GM23338 (cell line): ENCODE data around the gene ULK3. TPM values are rescaled to one million over a fixed set of nuclear protein-coding genes. Genes with fewer than 3 reads are reported as not detected.

Source experiments
- ATAC-seq: fragments of 200-7000 bp; cut with Tn5 transposase; 3 replicates; pipeline ENCODE4 v1.9.1; 2020
- DNase-seq: peaks from one replicate; pipeline ENCODE4 v3.0.0-alpha.2; 2015; ENCODE audit warnings: low spot score
- H2AFZ ChIP-seq: fragments of 200-600 bp; sonication (generic); 2 replicates; pipeline ENCODE4 v1.8.0; 2016; ENCODE audit warnings: antibody characterized with exemption, mild to moderate bottlenecking, moderate library complexity
- H3F3A ChIP-seq: fragments of 200-600 bp; sonication (generic); replicated peaks from 2 replicates; pipeline ENCODE4 v1.8.0; 2017; ENCODE audit warnings: antibody characterized with exemption, mixed run types, low read depth
- H3K27ac ChIP-seq: fragments of 200-600 bp; sonication (generic); 2 replicates; pipeline ENCODE4 v1.6.1; 2016; ENCODE audit warnings: low read depth
- H3K27me3 ChIP-seq: fragments of 200-600 bp; sonication (generic); 2 replicates; pipeline ENCODE4 v1.8.0; 2016; ENCODE audit warnings: mild to moderate bottlenecking, mixed run types, moderate library complexity; ENCODE audit not compliant: insufficient read depth
- H3K36me3 ChIP-seq: fragments of 200-600 bp; sonication (generic); 2 replicates; pipeline ENCODE4 v1.8.0; 2016; ENCODE audit warnings: mild to moderate bottlenecking; ENCODE audit not compliant: insufficient read depth
- H3K4me1 ChIP-seq: fragments of 200-600 bp; sonication (generic); 2 replicates; pipeline ENCODE4 v1.8.0; 2016; ENCODE audit warnings: mild to moderate bottlenecking, moderate library complexity; ENCODE audit not compliant: insufficient read depth
- H3K4me2 ChIP-seq: fragments of 200-600 bp; sonication (generic); 2 replicates; pipeline ENCODE4 v1.7.1; 2017; ENCODE audit warnings: mixed run types
- H3K4me3 ChIP-seq: fragments of 200-600 bp; sonication (generic); 2 replicates; pipeline ENCODE4 v1.6.1; 2016; ENCODE audit warnings: mixed run types
- H3K79me2 ChIP-seq: fragments of 200-600 bp; sonication (generic); replicated peaks from 2 replicates; pipeline ENCODE4 v1.8.0; 2017; ENCODE audit warnings: mild to moderate bottlenecking; ENCODE audit not compliant: insufficient read depth
- H3K9me2 ChIP-seq: fragments of 200-600 bp; sonication (generic); 2 replicates; pipeline ENCODE4 v1.8.0; 2017; ENCODE audit not compliant: insufficient read depth
- H4K20me1 ChIP-seq: fragments of 200-600 bp; sonication (generic); replicated peaks from 2 replicates; pipeline ENCODE4 v1.8.0; 2017; ENCODE audit warnings: mild to moderate bottlenecking; ENCODE audit not compliant: insufficient read depth
- H3K27ac Mint-ChIP-seq: 2 replicates; pipeline ENCODE4 v1.8.0; 2020; ENCODE audit warnings: inconsistent platforms, mild to moderate bottlenecking, moderate library complexity, mixed read lengths
- H3K27me3 Mint-ChIP-seq: 3 replicates; pipeline ENCODE4 v1.8.0; 2022; ENCODE audit warnings: low read depth, mild to moderate bottlenecking, moderate library complexity, mixed read lengths, inconsistent platforms; ENCODE audit not compliant: insufficient read depth, poor library complexity
- H3K36me3 Mint-ChIP-seq: 3 replicates; pipeline ENCODE4 v1.8.0; 2021; ENCODE audit warnings: low read depth, mild to moderate bottlenecking, inconsistent platforms, moderate library complexity, mixed read lengths
- H3K4me1 Mint-ChIP-seq: 3 replicates; pipeline ENCODE4 v1.8.0; 2020; ENCODE audit warnings: mild to moderate bottlenecking, inconsistent platforms, mixed read lengths
- H3K4me3 Mint-ChIP-seq: 3 replicates; pipeline ENCODE4 v1.8.0; 2021; ENCODE audit warnings: moderate library complexity, mild to moderate bottlenecking, inconsistent platforms, mixed read lengths
- H3K9me3 Mint-ChIP-seq: 3 replicates; pipeline ENCODE4 v1.8.0; 2020; ENCODE audit warnings: moderate library complexity, mild to moderate bottlenecking, inconsistent platforms, mixed read lengths
- CREB1 ChIP-seq: fragments of 250-450 bp; sonication (Bioruptor Pico); IDR thresholded peaks from 2 replicates; pipeline ENCODE4 v1.5.0; 2020; ENCODE audit warnings: low read depth, mild to moderate bottlenecking, moderate library complexity
- EZH2 ChIP-seq: fragments of 200-600 bp; sonication (generic); IDR thresholded peaks from one replicate; pipeline ENCODE4 v1.8.0; 2017; ENCODE audit warnings: antibody characterized with exemption, mild to moderate bottlenecking, low read depth; ENCODE audit not compliant: unreplicated experiment
- EZH2phosphoT487 ChIP-seq: fragments of 200-600 bp; sonication (generic); IDR thresholded peaks from one replicate; pipeline ENCODE4 v1.8.1; 2018; ENCODE audit warnings: antibody characterized with exemption; ENCODE audit not compliant: unreplicated experiment
- JUNB ChIP-seq: IDR thresholded peaks from one replicate; pipeline ENCODE4 v1.6.1; 2016; ENCODE audit warnings: antibody characterized with exemption; ENCODE audit not compliant: unreplicated experiment
- NANOG ChIP-seq: IDR thresholded peaks from 2 replicates; pipeline ENCODE4 v1.6.1; 2016; ENCODE audit warnings: antibody characterized with exemption, borderline replicate concordance
- POLR2AphosphoS5 ChIP-seq: IDR thresholded peaks from 2 replicates; pipeline ENCODE4 v1.6.1; 2016; ENCODE audit warnings: antibody characterized with exemption, low read depth
- STAT1 ChIP-seq: IDR thresholded peaks from one replicate; pipeline ENCODE4 v1.6.1; 2016; ENCODE audit warnings: antibody characterized with exemption; ENCODE audit not compliant: unreplicated experiment
- ZNF114 ChIP-seq: fragments of 250-450 bp; sonication (Bioruptor Pico); IDR thresholded peaks from 2 replicates; pipeline ENCODE4 v1.5.0; 2020; ENCODE audit warnings: mild to moderate bottlenecking, moderate library complexity
- ZNF331 ChIP-seq: fragments of 250-450 bp; sonication (Bioruptor Pico); IDR thresholded peaks from 2 replicates; pipeline ENCODE4 v1.5.0; 2020; ENCODE audit warnings: low read depth, mild to moderate bottlenecking, moderate library complexity
- polyA plus RNA-seq: library from polyadenylated mRNA; unstranded; fragments of >200 nt; fragmentation: Nextera tagmentation; extraction: Ambion mirVana; gene quantifications from 2 replicates; pipeline ENCODE4 v1.2.1, GENCODE V29; 2016
- total RNA-seq: library from RNA; depleted of rRNA; stranded (reverse); fragments of >200 nt; shearing (Covaris generic); gene quantifications from 2 replicates; pipeline ENCODE4 v1.2.3, GENCODE V29; 2014
- TF ChIP-seq, protein P1 (sequence below), 2 experiments: fragments of 200-600 bp in 1 of 2; sonication (generic) in 1 of 2; conservative IDR thresholded peaks; 2 replicates each; pipeline versions ENCODE4 v1.5.1 to v1.6.1; 2016 to 2017; ENCODE audit warnings: antibody characterized with exemption in 2 of 2, low read depth in 2 of 2, mild to moderate bottlenecking in 2 of 2, moderate library complexity in 1 of 2
- TF ChIP-seq, protein P2 (sequence below): IDR thresholded peaks from 2 replicates; pipeline ENCODE4 v1.6.1; 2016; ENCODE audit warnings: antibody characterized with exemption
- TF ChIP-seq, protein P3 (sequence below): IDR thresholded peaks from one replicate; pipeline ENCODE4 v1.6.1; 2018; ENCODE audit warnings: antibody characterized with exemption; ENCODE audit not compliant: unreplicated experiment
- TF ChIP-seq, protein P4 (sequence below): fragments of 250-450 bp; sonication (Bioruptor Pico); IDR thresholded peaks from 2 replicates; pipeline ENCODE4 v1.5.0; 2020; ENCODE audit warnings: mild to moderate bottlenecking, moderate library complexity

Gene ULK3
- total and polyA plus RNA-seq, 2 experiments from 2014 or later: 20.3 to 35.4 TPM

DNA sequence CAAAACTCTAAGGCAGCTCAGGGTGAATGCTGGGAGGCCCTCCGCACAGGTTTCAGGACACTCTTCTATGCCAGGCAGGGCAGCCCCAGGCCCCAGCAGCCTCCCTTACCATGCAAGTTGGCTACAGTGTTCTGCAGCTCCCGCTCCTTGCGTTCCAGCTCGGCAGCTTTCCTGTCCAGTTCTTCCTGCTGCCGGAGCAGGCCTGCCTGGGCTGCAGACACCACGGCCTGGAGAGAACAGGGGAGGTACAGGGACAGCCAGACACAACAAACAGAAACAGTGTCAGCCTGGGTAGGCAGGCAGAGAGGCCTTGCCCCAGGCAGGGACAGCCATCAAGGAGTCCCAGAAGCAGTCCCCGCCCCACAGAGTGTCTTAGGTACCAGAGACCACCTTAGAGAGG lies 9.0 kb upstream of the ULK3 start:
- Mint-ChIP-seq H3K4me1 (no peaks in the 10 kb centered on the region; the same call in 2 of the 3 replicates), H3K27me3 (peaks cover 7% of the 10 kb centered on the region), H3K4me3 (no peak overlapping the region), H3K9me3 (no peaks in the 10 kb centered on the region), H3K27ac (no peak overlapping the region), H3K36me3 (peaks cover 28% of the 10 kb centered on the region)
- Histone ChIP-seq H2AFZ (no peak overlapping the region), H3K4me3 (no peak overlapping the region), H3F3A (no peaks in the 10 kb centered on the region), H3K79me2 (0 out of 2 replicates have a peak, but pooled peaks cover 4% of the 10 kb centered on the region), H3K36me3 (no peaks in the 10 kb centered on the region), H3K4me2 (no peak overlapping the region), H3K27me3 (no peaks in the 10 kb centered on the region), H3K4me1 (no peaks in the 10 kb centered on the region), H4K20me1 (no peaks in the 10 kb centered on the region), H3K27ac (no peak overlapping the region), H3K9me2 (no peaks in the 10 kb centered on the region)
- ATAC-seq (no peak), DNase-seq (no peak)
- TF ChIP-seq, protein P1, sequence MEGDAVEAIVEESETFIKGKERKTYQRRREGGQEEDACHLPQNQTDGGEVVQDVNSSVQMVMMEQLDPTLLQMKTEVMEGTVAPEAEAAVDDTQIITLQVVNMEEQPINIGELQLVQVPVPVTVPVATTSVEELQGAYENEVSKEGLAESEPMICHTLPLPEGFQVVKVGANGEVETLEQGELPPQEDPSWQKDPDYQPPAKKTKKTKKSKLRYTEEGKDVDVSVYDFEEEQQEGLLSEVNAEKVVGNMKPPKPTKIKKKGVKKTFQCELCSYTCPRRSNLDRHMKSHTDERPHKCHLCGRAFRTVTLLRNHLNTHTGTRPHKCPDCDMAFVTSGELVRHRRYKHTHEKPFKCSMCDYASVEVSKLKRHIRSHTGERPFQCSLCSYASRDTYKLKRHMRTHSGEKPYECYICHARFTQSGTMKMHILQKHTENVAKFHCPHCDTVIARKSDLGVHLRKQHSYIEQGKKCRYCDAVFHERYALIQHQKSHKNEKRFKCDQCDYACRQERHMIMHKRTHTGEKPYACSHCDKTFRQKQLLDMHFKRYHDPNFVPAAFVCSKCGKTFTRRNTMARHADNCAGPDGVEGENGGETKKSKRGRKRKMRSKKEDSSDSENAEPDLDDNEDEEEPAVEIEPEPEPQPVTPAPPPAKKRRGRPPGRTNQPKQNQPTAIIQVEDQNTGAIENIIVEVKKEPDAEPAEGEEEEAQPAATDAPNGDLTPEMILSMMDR (conservative IDR thresholded peaks at IDR 0.05; ENCODE audit: low read depth in 2 of 2): no peak
- no peak for TF ChIP-seq EZH2
- TF ChIP-seq, protein P2, sequence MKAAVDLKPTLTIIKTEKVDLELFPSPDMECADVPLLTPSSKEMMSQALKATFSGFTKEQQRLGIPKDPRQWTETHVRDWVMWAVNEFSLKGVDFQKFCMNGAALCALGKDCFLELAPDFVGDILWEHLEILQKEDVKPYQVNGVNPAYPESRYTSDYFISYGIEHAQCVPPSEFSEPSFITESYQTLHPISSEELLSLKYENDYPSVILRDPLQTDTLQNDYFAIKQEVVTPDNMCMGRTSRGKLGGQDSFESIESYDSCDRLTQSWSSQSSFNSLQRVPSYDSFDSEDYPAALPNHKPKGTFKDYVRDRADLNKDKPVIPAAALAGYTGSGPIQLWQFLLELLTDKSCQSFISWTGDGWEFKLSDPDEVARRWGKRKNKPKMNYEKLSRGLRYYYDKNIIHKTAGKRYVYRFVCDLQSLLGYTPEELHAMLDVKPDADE: no peak
- no peak for TF ChIP-seq ZNF114 (CRISPR knock-in tag)
- TF ChIP-seq POLR2AphosphoS5: no peak
- TF ChIP-seq JUNB: no peak
- no peak for TF ChIP-seq ZNF331
- TF ChIP-seq CREB1 (CRISPR knock-in tag): no peak
- no peak for TF ChIP-seq NANOG
- TF ChIP-seq, protein P3, sequence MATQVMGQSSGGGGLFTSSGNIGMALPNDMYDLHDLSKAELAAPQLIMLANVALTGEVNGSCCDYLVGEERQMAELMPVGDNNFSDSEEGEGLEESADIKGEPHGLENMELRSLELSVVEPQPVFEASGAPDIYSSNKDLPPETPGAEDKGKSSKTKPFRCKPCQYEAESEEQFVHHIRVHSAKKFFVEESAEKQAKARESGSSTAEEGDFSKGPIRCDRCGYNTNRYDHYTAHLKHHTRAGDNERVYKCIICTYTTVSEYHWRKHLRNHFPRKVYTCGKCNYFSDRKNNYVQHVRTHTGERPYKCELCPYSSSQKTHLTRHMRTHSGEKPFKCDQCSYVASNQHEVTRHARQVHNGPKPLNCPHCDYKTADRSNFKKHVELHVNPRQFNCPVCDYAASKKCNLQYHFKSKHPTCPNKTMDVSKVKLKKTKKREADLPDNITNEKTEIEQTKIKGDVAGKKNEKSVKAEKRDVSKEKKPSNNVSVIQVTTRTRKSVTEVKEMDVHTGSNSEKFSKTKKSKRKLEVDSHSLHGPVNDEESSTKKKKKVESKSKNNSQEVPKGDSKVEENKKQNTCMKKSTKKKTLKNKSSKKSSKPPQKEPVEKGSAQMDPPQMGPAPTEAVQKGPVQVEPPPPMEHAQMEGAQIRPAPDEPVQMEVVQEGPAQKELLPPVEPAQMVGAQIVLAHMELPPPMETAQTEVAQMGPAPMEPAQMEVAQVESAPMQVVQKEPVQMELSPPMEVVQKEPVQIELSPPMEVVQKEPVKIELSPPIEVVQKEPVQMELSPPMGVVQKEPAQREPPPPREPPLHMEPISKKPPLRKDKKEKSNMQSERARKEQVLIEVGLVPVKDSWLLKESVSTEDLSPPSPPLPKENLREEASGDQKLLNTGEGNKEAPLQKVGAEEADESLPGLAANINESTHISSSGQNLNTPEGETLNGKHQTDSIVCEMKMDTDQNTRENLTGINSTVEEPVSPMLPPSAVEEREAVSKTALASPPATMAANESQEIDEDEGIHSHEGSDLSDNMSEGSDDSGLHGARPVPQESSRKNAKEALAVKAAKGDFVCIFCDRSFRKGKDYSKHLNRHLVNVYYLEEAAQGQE: no peak
- TF ChIP-seq STAT1: no peak
- TF ChIP-seq EZH2phosphoT487: no peak
- TF ChIP-seq, protein P4, sequence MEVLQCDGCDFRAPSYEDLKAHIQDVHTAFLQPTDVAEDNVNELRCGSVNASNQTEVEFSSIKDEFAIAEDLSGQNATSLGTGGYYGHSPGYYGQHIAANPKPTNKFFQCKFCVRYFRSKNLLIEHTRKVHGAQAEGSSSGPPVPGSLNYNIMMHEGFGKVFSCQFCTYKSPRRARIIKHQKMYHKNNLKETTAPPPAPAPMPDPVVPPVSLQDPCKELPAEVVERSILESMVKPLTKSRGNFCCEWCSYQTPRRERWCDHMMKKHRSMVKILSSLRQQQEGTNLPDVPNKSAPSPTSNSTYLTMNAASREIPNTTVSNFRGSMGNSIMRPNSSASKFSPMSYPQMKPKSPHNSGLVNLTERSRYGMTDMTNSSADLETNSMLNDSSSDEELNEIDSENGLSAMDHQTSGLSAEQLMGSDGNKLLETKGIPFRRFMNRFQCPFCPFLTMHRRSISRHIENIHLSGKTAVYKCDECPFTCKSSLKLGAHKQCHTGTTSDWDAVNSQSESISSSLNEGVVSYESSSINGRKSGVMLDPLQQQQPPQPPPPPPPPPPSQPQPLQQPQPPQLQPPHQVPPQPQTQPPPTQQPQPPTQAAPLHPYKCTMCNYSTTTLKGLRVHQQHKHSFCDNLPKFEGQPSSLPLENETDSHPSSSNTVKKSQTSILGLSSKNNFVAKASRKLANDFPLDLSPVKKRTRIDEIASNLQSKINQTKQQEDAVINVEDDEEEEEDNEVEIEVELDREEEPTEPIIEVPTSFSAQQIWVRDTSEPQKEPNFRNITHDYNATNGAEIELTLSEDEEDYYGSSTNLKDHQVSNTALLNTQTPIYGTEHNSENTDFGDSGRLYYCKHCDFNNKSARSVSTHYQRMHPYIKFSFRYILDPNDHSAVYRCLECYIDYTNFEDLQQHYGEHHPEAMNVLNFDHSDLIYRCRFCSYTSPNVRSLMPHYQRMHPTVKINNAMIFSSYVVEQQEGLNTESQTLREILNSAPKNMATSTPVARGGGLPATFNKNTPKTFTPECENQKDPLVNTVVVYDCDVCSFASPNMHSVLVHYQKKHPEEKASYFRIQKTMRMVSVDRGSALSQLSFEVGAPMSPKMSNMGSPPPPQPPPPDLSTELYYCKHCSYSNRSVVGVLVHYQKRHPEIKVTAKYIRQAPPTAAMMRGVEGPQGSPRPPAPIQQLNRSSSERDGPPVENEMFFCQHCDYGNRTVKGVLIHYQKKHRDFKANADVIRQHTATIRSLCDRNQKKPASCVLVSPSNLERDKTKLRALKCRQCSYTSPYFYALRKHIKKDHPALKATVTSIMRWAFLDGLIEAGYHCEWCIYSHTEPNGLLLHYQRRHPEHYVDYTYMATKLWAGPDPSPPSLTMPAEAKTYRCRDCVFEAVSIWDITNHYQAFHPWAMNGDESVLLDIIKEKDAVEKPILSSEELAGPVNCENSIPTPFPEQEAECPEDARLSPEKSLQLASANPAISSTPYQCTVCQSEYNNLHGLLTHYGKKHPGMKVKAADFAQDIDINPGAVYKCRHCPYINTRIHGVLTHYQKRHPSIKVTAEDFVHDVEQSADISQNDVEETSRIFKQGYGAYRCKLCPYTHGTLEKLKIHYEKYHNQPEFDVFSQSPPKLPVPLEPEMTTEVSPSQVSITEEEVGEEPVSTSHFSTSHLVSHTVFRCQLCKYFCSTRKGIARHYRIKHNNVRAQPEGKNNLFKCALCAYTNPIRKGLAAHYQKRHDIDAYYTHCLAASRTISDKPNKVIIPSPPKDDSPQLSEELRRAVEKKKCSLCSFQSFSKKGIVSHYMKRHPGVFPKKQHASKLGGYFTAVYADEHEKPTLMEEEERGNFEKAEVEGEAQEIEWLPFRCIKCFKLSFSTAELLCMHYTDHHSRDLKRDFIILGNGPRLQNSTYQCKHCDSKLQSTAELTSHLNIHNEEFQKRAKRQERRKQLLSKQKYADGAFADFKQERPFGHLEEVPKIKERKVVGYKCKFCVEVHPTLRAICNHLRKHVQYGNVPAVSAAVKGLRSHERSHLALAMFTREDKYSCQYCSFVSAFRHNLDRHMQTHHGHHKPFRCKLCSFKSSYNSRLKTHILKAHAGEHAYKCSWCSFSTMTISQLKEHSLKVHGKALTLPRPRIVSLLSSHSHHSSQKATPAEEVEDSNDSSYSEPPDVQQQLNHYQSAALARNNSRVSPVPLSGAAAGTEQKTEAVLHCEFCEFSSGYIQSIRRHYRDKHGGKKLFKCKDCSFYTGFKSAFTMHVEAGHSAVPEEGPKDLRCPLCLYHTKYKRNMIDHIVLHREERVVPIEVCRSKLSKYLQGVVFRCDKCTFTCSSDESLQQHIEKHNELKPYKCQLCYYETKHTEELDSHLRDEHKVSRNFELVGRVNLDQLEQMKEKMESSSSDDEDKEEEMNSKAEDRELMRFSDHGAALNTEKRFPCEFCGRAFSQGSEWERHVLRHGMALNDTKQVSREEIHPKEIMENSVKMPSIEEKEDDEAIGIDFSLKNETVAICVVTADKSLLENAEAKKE (CRISPR knock-in tag): no peak
